HG02884 (cell line): ENCODE results near the gene COQ8B.

Experiments used
- ATAC-seq: cut with Tn5 transposase; IDR thresholded peaks from one replicate; pipeline ENCODE4 v1.9.1; 2021; ENCODE audit warnings: mild to moderate bottlenecking, moderate library complexity; ENCODE audit not compliant: unreplicated experiment

The COQ8B gene

GRCh38 chr19:40718774-40719391, 2.2 kb upstream of the COQ8B start:
- no peak for ATAC-seq

DNA sequence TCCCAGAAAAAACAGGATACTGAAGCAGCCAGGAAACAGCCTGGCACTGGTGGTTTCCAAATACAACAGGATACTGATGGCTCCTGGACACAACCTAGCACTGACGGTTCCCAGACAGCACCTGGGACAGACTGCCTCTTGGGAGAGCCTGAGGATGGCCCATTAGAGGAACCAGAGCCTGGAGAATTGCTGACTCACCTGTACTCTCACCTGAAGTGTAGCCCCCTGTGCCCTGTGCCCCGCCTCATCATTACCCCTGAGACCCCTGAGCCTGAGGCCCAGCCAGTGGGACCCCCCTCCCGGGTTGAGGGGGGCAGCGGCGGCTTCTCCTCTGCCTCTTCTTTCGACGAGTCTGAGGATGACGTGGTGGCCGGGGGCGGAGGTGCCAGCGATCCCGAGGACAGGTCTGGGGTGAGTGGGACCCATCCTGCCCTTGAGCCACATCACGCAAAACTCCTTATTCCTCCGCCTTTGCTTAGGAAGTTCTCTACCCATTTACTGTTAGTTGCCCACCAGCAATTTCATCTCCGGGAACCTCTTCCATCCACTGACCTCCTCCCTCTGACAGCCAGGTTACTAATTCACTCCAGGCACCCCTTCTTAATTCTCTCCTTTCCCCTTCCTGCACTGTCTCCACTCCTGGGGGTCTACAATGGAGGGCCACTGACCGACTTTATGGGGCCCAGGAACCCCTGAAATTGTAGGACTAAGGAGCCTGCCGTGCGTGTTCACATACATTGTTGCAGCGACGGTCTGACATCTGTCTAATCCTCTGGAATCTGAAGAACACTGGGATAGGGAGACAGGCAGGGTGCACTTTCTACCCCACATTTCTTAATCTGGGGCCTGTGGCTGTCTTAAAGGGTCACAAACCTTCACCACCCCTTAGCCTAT, 1.4 kb upstream of the COQ8B start:
- ATAC-seq: no peak

- ATAC-seq: no peak
Measured at GRCh38 chr19:40717325-40717879, 716 bp upstream of the COQ8B start.

DNA sequence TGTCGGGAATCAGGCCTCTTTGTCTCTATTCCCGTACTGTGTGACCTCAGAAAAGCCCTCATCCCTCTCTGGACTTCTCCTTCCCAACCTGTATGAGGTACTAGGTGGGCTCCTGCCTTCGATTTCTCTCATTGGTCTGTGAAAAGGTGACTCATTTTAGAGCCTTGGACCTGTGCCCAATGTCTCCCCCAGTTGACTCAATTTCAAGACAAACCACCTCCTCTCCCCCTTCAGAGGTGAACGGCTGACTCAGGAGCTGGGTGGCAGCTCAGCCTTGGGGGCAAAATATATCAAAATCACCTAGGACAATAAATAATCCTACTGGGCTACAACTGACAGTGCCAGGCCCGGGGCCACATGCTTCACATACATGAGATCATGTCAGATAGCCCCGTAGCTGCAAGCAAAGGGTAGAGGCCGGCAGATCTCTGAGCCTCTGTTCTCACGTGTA, 630 bp downstream of the COQ8B start:
- no peak for ATAC-seq

DNA sequence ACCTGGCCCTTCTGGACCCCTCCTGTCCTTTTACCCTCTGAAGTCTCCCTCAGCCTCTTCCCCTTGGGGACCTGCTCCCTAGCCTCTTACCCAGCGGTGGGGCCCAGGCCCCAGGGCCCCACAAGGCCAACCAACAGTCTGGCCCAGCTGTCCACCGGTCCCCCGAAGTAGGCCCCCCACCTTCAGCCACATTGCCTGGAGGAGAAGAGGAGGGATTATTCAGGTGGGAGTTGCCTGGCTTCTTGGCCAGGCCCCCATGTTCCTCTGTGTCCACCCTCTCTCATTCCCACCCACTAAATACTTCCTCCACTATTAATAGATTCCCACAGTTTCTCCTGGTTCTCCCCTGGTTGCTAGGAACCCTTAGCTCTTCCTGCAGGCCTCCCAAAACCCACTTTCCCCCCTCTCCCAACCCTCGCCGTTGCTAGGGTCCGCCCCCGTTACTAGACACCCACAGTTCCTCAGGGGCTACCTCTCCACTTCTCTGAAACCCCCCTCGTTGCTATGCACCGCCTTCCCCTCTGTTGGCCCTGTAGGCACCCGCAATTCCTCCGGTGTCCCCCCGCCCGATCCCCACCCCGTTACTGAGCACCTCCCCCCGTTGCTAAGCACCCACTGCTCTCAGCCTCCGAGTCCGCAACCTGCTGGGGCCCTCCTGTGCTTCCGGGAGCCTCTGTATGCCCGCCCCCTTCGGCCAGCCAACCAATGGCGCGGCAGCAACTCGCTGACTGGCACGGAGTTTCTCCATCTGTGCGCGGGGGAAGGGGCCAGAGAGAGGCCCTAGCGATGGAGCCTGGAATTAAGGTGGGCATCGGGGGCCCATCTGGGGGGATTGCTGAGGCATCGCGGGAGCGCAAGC, 2.0 kb downstream of the COQ8B start:
- ATAC-seq: peak; percentile 33

GRCh38 chr19:40713939-40714338, 2.7 kb downstream of the COQ8B start:
- ATAC-seq: no peak

- no peak for ATAC-seq
Measured at GRCh38 chr19:40709817-40710216, 6.9 kb downstream of the COQ8B start.

DNA sequence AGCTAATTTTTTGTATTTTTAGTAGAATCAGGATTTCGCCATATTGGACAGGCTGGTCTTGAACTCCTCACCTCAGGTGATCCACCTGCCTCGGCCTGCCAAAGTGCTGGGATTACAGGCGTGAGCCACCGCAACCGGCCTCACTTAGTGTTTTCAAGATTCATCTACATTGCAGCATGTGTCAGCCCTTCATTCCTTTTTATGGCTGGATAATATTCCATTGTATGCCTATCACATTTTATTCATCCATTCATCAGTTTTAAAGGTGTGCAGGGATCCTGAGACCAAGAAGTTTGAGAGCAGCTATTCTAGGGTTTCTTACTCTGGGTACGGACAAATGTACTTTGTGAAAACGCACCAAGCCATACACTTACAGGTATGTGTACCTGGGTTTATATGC, 9.1 kb downstream of the COQ8B start:
- ATAC-seq: no peak

DNA sequence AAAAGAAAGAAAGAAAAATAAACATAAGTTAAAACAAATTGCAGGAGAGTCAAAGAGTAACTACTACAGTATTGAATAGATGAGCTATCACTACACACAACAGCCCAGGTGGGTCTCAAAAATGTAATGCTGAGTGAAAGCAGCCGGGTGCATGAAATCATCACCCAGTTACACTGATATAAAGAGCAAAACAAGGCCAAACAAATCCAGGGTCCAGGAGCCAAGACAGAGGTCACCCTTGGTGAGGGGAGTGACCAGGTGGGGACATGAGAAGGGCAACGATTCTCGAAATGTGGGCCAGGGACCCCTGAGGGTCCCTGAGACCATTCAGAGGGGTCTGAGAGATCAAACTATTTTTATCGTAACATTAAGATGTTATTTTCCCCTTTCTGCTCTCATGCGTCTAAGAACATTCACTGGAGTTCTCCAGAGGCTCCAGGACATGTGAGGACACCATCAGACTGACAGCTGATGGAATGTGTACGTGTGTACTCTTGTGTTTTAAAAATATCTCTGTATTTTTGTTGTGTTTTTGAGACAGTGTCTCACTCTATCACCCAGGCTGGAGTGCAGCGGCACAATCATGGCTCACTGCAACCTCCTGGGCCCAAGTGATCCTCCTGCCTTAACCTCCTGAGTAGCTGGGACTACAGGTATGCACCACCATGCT, 10.6 kb downstream of the COQ8B start:
- no peak for ATAC-seq

GRCh38 chr19:40705362-40705651, 11.4 kb downstream of the COQ8B start:
- ATAC-seq: no peak

- ATAC-seq: no peak
Measured at GRCh38 chr19:40704491-40705361, 12.0 kb downstream of the COQ8B start.

DNA sequence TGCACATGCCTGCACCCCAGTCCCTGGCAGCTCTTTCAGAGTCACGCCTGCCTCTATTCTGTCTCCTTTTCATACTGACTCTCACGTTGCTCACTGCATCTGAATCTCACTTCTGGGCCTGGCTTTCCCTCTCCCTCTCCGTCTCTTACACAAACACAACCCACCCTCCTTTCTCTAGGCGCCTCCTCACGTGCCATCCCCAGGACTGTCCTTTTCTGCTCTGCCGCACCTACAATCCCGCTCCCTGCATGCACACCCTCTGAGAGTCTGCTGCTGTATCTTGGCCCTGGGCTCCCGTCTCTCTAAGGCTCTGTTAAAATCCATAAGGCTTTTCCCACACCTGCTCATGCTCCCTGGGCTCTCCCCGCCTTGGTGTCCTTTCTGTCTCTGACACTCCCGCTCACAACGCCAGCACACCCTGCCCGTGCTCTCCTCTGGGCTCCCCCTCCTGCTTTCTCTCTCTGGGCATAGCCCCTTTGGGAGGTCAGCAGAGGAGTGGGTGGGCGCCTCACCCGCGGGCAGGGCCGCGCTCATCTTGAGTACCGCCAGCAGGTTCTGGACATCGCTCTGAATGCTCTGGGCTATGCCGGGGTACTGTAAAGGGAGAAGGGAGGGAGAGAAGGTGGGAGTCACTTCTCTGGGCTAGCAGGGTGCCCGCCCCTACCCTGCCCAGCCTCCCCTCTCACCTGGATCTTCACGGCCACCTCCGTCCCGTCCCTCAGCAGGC, 13.5 kb downstream of the COQ8B start:
- ATAC-seq: no peak

- ATAC-seq: no peak
Measured at GRCh38 chr19:40702337-40703012, 14.2 kb downstream of the COQ8B start.

DNA sequence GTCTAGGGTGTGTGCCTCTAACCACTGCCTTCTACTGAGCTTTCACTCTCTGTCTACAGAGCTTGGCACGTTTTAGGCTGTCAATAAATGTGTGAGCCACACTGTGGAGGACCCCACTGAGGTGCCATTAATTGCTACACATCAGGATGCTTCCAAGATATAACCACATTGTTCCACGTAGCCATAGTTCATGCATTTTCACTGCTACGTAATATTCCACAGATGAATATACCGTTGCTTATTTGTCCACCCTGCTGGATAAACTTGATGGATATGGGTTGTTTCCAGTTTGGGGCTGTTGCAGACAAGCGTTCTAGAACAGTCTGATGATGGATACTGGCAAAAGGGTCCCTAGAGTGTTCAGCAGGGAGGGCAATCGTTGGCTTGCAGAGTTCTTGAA, 14.9 kb downstream of the COQ8B start:
- ATAC-seq: no peak

- ATAC-seq: no peak
Measured at GRCh38 chr19:40700083-40700482, 16.6 kb downstream of the COQ8B start.

- ATAC-seq: no peak
Measured at GRCh38 chr19:40697007-40697406, 19.7 kb downstream of the COQ8B start.

DNA sequence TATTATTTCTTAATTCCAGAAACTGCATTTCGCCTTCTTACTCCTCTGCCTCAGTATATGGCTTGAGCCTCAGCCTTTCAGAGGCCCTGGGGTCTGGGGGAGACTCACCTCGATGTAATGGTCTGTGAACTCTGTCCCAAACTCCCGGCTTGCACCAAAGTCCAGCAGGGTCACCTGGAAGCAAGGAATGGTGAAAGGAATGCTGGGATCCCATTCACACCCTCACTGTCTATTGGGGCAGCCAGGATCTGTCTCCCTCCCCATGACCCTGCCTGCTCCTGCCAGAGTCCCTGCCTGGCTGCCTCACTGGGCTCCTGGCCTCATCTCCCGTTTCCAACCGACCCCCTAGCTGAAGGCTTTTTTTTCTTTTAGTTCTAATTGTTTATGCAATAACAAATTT, 20.8 kb downstream of the COQ8B start:
- ATAC-seq: no peak

DNA sequence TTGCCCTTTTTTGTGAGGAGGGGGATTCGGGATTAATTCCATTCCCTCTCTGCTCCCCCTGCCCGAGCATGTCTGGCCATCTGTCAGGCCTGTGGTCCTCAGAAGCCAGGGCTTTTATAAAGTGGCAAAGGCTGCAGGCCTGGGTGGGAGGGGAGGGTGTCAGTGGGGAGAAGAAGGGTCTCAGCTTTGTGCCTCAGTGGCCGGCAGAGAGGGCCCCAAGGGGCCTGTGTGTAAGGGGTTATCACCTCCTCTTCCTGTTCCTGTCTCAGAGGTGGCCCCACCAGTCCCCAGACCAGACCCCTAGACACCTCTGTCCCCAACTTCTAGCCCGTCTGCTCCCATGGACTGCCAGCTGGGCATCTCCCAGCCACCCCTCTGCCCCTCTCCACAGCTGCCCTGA, 22.8 kb downstream of the COQ8B start:
- ATAC-seq: no peak
